Erythroblast (primary cell): ENCODE measurements around the gene CSNK1A1.
A peak's percentile ranks its signal among the peaks of the same experiment; 100 is the strongest.
"Not testable (repeated sequence)": the region's sequence is repeated elsewhere in the genome, so short reads cannot be mapped to it uniquely, and the experiment has no call there.

Source experiments
- DNase-seq, 2 experiments: peaks; one replicate each; lab custom pipeline; 2025; lab: John Stamatoyannopoulos, UW
- GATA1 ChIP-seq: IDR thresholded peaks from 2 replicates; pipeline ENCODE4 v1.6.1; 2011; ENCODE audit warnings: low read depth, mild to moderate bottlenecking, control low read depth, low read length, moderate library complexity
- POLR2A ChIP-seq: IDR thresholded peaks from 2 replicates; pipeline ENCODE4 v1.6.1; 2011; ENCODE audit warnings: mild to moderate bottlenecking, low read length

Gene CSNK1A1

DNA sequence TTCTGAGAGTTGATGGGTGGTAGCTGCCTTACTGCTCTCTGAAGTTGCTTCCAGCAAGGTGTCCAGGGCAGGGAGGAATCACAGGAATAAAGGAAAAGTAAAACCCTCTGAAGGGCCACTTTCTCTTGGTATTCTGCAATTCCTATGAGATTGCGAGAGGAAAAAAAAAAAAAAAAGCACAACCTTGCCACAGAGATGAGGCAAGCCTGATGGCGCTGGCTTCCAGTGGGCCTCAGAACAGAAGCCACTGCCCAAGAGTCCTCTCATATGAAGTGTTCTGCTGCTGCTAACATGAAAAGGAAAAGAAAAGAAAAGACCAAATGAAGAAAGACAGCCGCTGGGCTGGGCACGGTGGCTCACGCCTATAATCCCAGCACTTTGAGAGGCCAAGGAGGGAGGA, 91.3 kb downstream of the CSNK1A1 start:
- TF ChIP-seq GATA1 (no peak), POLR2A (no peak)
- DNase-seq = no peak

DNA sequence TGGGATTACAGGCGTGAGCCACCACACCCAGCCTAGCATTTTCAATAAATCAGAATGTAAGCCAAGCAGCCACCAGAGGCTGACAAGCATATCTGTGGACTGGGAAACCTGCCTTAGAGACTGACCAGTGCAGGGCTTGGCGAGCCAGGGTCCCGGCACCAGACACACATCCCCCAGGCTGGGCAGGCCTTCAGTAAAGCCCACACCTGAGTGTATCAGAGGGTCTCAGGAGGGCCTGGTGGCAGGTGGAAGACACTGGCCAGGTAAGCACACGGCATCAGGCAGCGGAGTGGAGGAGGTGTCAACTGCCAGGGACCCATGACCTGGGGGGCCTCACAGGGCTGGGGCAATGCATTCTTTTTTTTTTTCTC, 93.9 kb downstream of the CSNK1A1 start:
- no peak for TF ChIP-seq POLR2A
- no peak for DNase-seq

DNA sequence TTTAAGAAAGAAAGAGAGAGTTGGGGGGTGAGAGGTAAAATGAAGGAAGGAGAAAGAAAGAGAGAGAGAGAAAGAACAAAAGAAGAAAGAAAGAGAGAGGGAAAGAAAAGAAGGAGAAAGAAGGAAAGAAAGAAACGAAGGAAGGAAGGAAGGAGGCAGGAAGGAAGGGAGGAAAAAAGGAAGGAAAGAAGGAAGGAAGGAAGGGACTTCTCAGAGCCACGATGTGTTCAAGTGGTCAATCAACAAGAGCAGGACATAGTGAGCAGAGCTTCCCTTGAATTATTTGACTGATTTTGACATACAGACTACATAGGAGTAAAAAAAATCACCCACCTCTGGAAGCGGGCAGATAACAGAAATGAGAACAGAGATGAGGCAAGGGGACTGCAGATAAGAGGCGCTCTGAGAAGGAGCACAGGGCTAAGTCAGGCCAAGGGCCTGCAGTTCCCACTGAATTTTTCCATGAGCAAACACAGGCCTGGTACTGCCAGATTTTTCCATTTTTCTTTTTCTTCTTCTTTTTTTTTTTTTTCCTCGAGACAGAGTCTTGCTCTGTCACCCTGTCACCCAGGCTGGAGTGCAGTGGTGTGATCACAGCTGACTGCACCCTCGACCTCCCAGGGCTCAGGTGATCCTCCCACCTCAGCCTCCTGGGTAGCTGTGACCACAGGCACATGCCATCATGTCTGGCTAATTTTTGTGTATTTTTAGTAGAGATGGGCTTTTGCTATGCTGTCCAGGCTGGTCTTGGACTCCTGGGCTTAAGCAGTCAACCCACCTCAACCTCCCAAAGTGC, 94.4 kb downstream of the CSNK1A1 start:
- TF ChIP-seq GATA1 (peak; percentile 89), POLR2A (peak; percentile 27)
- DNase-seq = peak; percentile 89 to 93

DNA sequence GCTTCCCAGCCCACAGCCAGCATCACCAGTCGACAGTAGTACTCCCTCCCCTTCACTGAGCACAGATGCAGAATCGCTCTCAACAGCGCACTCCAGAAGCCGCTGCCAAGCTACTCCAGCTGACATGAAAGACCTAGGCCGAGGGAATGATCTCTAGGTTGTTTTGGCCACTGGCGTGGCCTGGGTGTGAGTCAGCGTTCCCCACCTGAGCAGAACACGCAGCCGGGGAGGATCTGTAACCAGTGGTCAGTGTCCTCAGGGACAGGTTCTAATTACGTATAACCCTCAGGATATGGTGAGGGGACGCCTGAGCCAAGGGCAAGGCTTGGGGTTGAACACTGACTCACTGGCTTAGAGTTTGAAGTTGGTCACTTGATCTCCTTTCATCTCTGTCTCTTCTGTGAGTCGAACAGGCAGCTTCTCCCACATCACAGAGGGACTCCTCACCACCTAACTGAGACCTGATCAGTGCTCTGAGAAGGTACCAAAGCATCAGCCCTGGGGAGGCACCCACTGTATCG, 95.3 kb downstream of the CSNK1A1 start:
- DNase-seq = peak; percentile 43 to 59
- no peak for TF ChIP-seq GATA1
- no peak for TF ChIP-seq POLR2A

DNA sequence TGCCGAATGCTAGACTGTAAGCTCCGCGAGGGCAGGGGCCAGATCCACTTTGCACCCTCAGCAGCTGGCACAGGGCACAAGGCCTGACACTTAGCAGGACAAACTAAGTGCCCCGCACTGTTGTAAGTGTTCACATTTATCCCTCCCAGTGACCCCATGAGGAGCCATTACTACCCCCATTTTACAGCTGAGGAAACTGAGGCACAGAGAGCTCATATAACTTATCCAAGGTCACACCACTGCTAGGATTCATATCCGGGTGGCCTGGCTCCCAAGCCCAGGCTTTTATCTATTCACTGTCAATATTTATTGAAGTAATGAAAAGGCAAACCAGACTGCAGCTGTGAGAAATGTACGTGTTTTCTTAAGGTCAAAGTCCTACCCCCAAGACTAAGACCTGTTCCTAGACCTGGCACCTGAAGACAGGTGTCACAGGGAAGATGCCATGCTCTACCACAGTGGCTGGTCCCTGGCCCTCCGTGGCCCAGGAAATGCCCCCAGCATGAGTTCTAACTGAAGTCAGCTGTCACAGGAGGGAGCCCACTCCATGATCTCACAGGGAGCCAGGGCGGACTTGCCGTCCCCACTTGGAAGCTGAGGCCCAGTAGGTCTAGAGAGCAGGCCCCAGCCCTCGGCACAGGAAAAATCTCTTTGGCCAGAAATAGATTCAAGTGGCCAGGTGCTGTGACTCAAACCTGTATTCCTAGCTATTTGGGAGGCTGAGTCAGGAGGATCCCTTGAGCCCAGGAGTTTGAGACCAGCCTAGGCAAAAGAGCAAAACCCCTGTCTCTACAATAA, 97.4 kb downstream of the CSNK1A1 start:
- DNase-seq = no peak
- TF ChIP-seq GATA1 = no peak
- no peak for TF ChIP-seq POLR2A

DNA sequence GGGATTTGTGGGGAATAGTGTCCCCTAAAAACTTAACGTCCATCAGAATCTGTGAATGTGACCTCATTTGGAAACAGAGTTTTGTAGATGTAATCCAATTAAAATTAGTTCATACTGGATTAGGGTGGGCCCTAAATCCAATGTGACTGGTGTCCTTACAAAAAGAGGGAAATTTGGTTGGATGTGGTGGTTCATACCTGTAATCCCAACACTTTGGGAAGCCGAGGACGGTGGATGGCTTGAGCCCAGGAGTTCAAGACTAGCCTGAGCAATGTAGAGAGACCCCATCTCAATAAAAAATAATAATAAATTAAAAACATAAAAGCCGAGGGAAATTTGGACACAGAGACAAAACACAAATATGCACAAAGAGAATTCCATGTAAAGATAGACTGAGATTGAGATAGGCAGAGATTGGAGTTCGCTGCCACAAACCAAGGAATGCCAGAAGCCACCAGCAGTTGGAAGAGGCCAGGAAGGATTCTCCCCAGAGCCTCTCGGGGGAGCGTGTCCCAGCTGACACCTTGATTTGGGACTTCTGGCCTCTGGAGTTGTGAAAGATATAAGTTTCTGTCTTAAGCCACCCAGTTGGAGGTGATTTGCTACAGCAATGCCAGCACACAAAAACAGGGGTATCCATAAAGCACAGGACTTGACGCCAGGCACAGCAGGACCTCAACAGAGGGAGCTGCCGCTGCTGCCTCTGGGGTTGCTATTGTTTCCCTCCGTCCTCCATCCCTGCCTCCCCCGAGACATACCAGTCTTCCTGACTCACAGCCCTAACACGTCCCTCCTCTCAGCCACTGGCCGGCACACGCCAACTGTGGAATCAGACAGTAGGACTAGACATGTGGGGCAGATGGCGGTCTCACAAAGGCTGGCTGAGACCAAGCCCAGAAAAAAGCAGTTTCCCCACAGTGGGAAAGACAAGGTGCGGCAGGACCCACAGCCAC, 98.3 kb downstream of the CSNK1A1 start:
- TF ChIP-seq POLR2A (no peak), GATA1 (no peak)
- DNase-seq = no peak

DNA sequence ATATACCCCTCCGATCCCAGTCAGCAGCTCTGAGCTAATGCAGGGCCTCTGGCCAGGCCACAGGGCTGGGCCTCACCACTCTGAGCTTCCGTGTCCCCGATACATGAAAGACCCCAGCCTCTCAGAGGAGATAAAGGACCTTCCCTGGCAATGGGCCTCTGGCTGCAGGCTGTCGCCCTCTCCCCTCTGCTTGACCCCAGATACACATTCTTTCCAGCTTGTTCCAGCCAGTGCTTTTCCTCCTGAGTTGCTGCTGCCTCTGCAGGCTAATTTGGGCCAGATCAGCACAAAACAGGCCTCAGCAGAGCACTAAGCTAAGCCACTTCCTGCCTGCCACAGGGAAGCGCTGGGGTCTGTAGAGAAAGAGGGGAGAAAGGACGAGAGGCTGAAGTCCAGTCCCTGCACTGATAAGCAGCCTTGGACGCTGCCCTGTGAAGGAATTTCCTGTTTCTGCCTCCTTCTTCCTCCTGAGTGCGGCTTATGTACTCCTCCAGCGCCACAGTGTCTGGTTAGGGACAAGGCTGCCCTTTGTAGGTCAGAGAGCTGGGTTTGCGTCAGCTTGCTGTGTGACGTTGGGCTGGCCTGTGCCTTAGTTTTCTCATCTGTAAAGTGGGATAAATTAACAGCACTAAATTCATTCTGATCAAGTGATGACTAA, 99.1 kb downstream of the CSNK1A1 start:
- peak in 1 of 2 experiments; percentile 14 for DNase-seq
- no peak for TF ChIP-seq POLR2A
- no peak for TF ChIP-seq GATA1

DNA sequence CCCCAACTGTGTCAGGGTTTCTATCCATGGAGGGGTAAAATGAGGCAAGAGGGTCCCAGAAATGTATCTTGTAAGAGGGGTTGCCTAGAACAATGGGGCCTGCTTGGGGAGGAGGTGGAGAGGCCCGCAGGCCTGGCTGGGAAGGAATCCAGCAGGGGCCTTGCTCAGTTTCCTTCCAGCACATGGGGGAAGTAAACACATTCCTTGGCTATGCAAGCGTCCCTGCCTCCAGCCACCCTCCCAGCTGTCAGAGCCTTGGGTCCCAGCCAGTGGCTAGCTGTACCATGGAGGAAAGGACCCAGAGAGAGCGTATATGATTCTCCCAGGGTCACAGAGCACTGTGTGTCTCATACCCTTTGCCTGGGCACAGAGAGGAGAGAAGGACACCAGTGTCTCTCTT, 101.0 kb downstream of the CSNK1A1 start:
- DNase-seq = no peak
- TF ChIP-seq GATA1 (no peak), POLR2A (no peak)

DNA sequence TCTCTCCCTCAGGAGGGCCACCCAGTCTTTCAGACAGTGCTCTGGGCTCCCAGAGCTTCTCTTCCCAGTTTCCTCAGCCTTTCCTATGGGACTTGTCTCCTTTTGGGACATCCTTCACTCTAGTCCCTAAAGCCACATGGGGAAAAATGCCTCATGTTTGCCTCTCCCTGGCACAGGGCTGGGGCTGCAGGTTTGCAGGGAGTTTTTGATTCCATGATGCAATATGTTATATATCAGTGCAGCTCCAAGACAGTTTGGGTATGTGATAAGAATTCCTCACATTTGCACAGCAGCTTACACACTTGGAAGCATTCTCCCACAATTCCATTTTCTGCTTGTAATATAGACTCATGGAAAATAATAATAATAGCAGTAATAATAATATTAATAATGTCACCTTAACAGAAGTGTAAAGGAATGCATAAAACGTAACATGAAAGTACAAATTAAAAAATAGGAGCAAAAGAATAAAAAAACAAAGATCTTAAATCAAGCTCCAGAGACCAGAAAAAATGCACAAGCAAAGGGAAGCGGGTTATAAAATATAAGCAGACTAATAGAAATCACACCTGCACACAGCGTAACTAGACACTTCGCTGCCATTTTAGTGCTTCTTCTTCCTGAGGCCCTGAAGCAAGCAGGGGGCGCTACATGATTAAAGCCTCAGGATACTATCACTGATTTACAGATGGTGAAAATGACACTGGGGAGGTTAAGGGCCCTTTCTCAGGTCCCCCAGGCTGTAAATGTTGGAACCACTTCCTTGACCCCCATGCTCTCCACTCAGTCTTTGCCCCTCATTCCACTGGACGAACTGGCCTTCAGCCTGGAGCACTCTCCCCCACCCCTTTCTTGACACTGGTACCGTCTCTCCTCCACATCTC, 102.2 kb downstream of the CSNK1A1 start:
- peak; percentile 60 to 64 for DNase-seq
- no peak for TF ChIP-seq POLR2A
- no peak for TF ChIP-seq GATA1

DNA sequence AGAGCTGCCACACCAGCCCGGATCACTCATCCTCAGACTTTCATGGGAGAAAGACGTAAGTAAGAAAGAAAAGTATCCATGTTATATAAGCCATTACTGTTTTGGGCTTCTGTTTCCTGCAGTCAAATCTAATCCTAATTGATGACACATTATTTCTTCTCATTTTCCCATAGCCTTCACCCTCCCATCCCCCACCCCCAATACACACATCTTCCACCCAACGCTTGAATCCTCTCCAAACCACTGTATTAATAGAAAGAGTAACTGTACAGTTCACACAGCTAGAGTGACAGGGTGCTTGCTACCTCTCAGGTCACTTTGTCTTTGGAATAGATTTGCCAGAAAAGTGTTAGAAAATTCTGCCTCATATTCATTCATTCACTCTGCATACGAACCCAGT, 102.8 kb downstream of the CSNK1A1 start:
- TF ChIP-seq POLR2A (no peak), GATA1 (no peak)
- no peak for DNase-seq

DNA sequence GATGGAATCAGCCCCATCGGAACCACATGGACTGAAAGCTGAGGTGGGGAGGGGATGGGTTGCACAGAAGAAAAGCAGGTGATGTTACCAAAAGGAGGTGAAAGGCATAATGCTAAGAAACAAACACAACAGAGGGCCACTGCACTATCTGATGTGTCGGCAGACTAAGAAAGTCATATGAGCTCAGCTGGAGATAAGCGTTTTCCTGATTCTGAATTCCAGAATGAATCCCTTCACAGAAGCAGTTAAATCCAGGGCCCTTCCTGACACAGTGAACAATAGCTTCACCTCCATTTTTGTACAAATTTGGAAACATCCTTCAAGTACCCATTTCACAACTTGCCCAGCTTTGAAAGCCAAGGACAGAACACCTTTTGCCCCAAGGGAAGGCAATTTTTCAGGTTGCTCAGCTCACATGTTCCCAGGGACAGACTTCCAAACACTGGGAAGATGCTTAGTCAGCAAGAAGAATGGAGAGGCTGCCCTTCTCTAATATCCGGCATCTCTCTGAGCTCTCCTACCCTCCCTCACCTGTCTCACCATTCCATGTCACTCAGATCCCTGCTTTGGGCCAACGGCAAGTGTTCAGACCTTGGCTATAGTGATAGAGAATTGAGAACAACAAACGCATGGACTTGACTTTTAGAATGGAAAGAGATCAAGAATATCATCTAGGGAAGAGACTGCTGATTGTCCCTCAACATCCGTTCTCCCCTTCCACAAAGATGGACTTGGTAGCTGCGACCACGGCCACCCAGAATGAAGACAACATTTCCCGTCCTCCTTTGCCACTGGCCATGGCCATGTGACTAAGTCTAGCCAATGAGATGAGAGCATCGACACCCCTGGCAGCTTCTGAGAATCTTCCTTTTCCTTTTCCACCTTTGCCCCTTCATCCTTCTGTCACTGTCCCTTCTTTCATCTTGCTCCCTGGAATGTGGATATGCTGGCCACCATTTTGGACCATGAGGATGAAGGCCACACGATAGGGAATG, 103.6 kb downstream of the CSNK1A1 start:
- no peak for DNase-seq
- no peak for TF ChIP-seq GATA1
- TF ChIP-seq POLR2A = no peak

DNA sequence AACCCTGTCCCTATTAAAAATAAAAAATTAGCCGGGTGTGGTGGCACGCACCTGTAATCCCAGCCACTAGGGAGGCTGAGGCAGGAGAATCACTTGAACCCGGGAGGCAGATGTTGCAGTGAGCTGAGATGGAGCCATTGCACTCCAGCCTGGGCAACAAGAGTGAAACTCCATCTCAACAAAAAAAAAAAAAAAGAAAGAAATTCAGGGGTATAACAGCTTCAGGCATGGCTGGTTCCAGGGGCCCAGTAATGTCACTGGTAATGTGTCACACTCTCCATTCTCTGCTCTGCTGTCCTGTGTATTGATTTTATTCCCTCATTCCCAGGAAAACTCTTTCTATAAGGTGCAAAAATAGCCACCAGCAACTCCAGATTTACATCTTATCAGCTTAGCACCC, 104.4 kb downstream of the CSNK1A1 start:
- not testable (repeated sequence) for DNase-seq
